ENCODE data around the gene POU3F3.

The POU3F3 gene

GRCh38 chr2:104875262-104875661, 21.3 kb downstream of the POU3F3 start:
- DNase-seq (ENCODE audit: low read depth), result no peak

- no peak for DNase-seq (ENCODE audit: low read depth)
These were observed 23.0 kb downstream of the POU3F3 start for GRCh38 chr2:104876606-104877570.

- no peak for DNase-seq (ENCODE audit: low read depth)
These were observed 25.1 kb downstream of the POU3F3 start for GRCh38 chr2:104878863-104879512.

GRCh38 chr2:104880076-104880475, 26.2 kb downstream of the POU3F3 start:
- DNase-seq (ENCODE audit: low read depth), result no peak

GRCh38 chr2:104883357-104883756, 29.4 kb downstream of the POU3F3 start:
- DNase-seq (ENCODE audit: low read depth), result no peak

- no peak for DNase-seq (ENCODE audit: low read depth)
These were observed 31.3 kb downstream of the POU3F3 start for GRCh38 chr2:104885119-104885782.

- DNase-seq (ENCODE audit: low read depth), result no peak
These were observed 33.8 kb downstream of the POU3F3 start for GRCh38 chr2:104887676-104888075.

GRCh38 chr2:104888489-104889258, 34.8 kb downstream of the POU3F3 start:
- DNase-seq (ENCODE audit: low read depth), result no peak

GRCh38 chr2:104889291-104889959, 35.5 kb downstream of the POU3F3 start:
- no peak for DNase-seq (ENCODE audit: low read depth)

- no peak for DNase-seq (ENCODE audit: low read depth)
These were observed 36.2 kb downstream of the POU3F3 start for GRCh38 chr2:104889960-104890684.

GRCh38 chr2:104890685-104891069, 36.8 kb downstream of the POU3F3 start:
- no peak for DNase-seq (ENCODE audit: low read depth)

- DNase-seq (ENCODE audit: low read depth), result no peak
These were observed 37.2 kb downstream of the POU3F3 start for GRCh38 chr2:104891145-104891544.

GRCh38 chr2:104896446-104896845, 42.5 kb downstream of the POU3F3 start:
- DNase-seq (ENCODE audit: low read depth), result no peak

GRCh38 chr2:104897515-104898184, 43.7 kb downstream of the POU3F3 start:
- no peak for DNase-seq (ENCODE audit: low read depth)

- no peak for DNase-seq (ENCODE audit: low read depth)
These were observed 46.7 kb downstream of the POU3F3 start for GRCh38 chr2:104900608-104901007.

GRCh38 chr2:104901037-104901881, 47.3 kb downstream of the POU3F3 start:
- DNase-seq (ENCODE audit: low read depth), result no peak

- no peak for DNase-seq (ENCODE audit: low read depth)
These were observed 48.4 kb downstream of the POU3F3 start for GRCh38 chr2:104902317-104902716.

Data from activated T-helper 1 cell treated with Interleukin-2 at 50 U/mL for 16 hours (primary cell).